ENCODE data around the gene PPARA.

GRCh38 chr22:46179748-46180147, 29.4 kb downstream of the PPARA start:
- no peak for TF ChIP-seq CTCF (IDR thresholded peaks at IDR 0.05; ENCODE audit: insufficient read depth, low read length)
- TF ChIP-seq POLR2AphosphoS5 (IDR thresholded peaks at IDR 0.05; ENCODE audit: low read depth): no peak
